ENCODE results near the gene MVD. TPM values are rescaled to one million over a fixed set of nuclear protein-coding genes. Genes with fewer than 3 reads are reported as not detected.

Gene MVD
- total RNA-seq, 4 donors from 2014 or later: 32.7 to 49.4 (median 39.9) TPM

- Histone ChIP-seq H3K27ac (peak overlapping the region in 1 of 4 donors; percentile 71), H3K9me3 (no peaks in the 10 kb centered on the region), H3K4me3 (peak overlapping the region in 2 of 4 donors; percentile 45 to 49), H3K36me3 (peaks cover 0 to 43% (median 12%) of the 10 kb centered on the region in 3 donors), H3K27me3 (peaks cover 0 to 59% of the 10 kb centered on the region in 2 donors), H3K4me1 (peaks cover 0 to 35% (median 9%) of the 10 kb centered on the region in 4 donors)
- TF ChIP-seq EP300 (IDR thresholded peaks at IDR 0.05): no peak
- TF ChIP-seq CTCF (IDR thresholded peaks at IDR 0.05): no peak
- no peak for TF ChIP-seq POLR2A (IDR thresholded peaks at IDR 0.05)
- DNase-seq (ENCODE audit: low spot score in 2 of 2): no peak
- WGBS, 2 donors: 49 to 50% methylated on average over 24 to 28 of the region's 28 CpGs
These were observed 27.8 kb downstream of the MVD start for GRCh38 chr16:88634994-88635670.

GRCh38 chr16:88634141-88634993 is 28.5 kb downstream of the MVD start:
- peaks cover 0 to 51% of the 10 kb centered on the region in 2 donors for H3K27me3 ChIP-seq
- H3K9me3 ChIP-seq: no peaks in the 10 kb centered on the region
- H3K4me1 ChIP-seq: peaks cover 0 to 30% (median 9%) of the 10 kb centered on the region in 4 donors
- peak overlapping the region; percentile 11 to 49 (median 35) for H3K4me3 ChIP-seq
- no peak for TF ChIP-seq POLR2A (IDR thresholded peaks at IDR 0.05)
- no peak for TF ChIP-seq CTCF (IDR thresholded peaks at IDR 0.05)
- TF ChIP-seq EP300 (IDR thresholded peaks at IDR 0.05): no peak
- peaks cover 0 to 50% (median 12%) of the 10 kb centered on the region in 3 donors for H3K36me3 ChIP-seq
- 18 to 20% methylated on average over 23 to 24 of the region's 82 CpGs for WGBS, 2 donors
- no peak for DNase-seq (ENCODE audit: low spot score in 2 of 2)
- H3K27ac ChIP-seq: peak overlapping the region in 2 of 4 donors; percentile 14 to 71

GRCh38 chr16:88633684-88634140 is 29.2 kb downstream of the MVD start:
- TF ChIP-seq POLR2A (IDR thresholded peaks at IDR 0.05) (no peak), CTCF (IDR thresholded peaks at IDR 0.05) (no peak), EP300 (IDR thresholded peaks at IDR 0.05) (no peak)
- Histone ChIP-seq H3K4me1 (peaks cover 0 to 23% (median 9%) of the 10 kb centered on the region in 4 donors), H3K9me3 (no peaks in the 10 kb centered on the region), H3K36me3 (peaks cover 0 to 57% (median 12%) of the 10 kb centered on the region in 3 donors), H3K4me3 (peak overlapping the region in 3 of 4 donors; percentile 11 to 49 (median 45)), H3K27me3 (peaks cover 0 to 44% of the 10 kb centered on the region in 2 donors), H3K27ac (peak overlapping the region in 1 of 4 donors; percentile 71)
- DNase-seq (ENCODE audit: low spot score in 2 of 2): no peak
- 42 to 54% methylated on average over 7 to 20 of the region's 23 CpGs for WGBS, 2 donors

GRCh38 chr16:88632587-88632930 is 30.3 kb downstream of the MVD start:
- Histone ChIP-seq H3K4me1 (peaks cover 0 to 19% (median 8%) of the 10 kb centered on the region in 4 donors), H3K9me3 (no peaks in the 10 kb centered on the region), H3K27me3 (peaks cover 0 to 33% of the 10 kb centered on the region in 2 donors), H3K27ac (no peak overlapping the region), H3K36me3 (peaks cover 0 to 68% (median 12%) of the 10 kb centered on the region in 3 donors), H3K4me3 (no peak overlapping the region)
- DNase-seq (ENCODE audit: low spot score in 2 of 2): no peak
- TF ChIP-seq CTCF (IDR thresholded peaks at IDR 0.05) (no peak), POLR2A (IDR thresholded peaks at IDR 0.05) (no peak), EP300 (IDR thresholded peaks at IDR 0.05) (no peak)
- WGBS, 2 donors: 90 to 93% methylated on average over 10 to 11 of the region's 11 CpGs

Measured in tibial nerve (tissue), 4 donors.